Liver (tissue), 9 donors: Measurements from ENCODE around the gene ASIC1. TPM values are rescaled to one million over a fixed set of nuclear protein-coding genes. Genes with fewer than 3 reads are reported as not detected.

Source experiments
- DNase-seq: peaks from one replicate; pipeline ENCODE4 v3.0.0-alpha.2; 2017; ENCODE audit warnings: low spot score
- H3K27ac ChIP-seq, 2 donors: one replicate each; pipeline ENCODE4 v1.7.0; 2013; ENCODE audit warnings: inconsistent platforms in 2 of 2, low read length in 2 of 2, control low read depth in 1 of 2, low read depth in 1 of 2, mild to moderate bottlenecking in 1 of 2
- H3K27me3 ChIP-seq, 4 donors: one replicate each; pipeline versions ENCODE4 v1.6.1 to v1.7.0; 2013; ENCODE audit warnings: low read length in 3 of 4, inconsistent platforms in 1 of 4, mild to moderate bottlenecking in 1 of 4, moderate library complexity in 1 of 4; ENCODE audit not compliant: control insufficient read depth in 4 of 4, insufficient read depth in 4 of 4
- H3K36me3 ChIP-seq, 4 donors: one replicate each; pipeline versions ENCODE4 v1.6.1 to v1.7.0; 2013; ENCODE audit warnings: low read length in 3 of 4, mild to moderate bottlenecking in 3 of 4, low read depth in 1 of 4, moderate library complexity in 1 of 4; ENCODE audit not compliant: control insufficient read depth in 4 of 4, insufficient read depth in 3 of 4
- H3K4me1 ChIP-seq, 4 donors: one replicate each; pipeline versions ENCODE4 v1.6.1 to v1.7.0; 2013; ENCODE audit warnings: low read length in 3 of 4, mild to moderate bottlenecking in 3 of 4, moderate library complexity in 1 of 4; ENCODE audit not compliant: control insufficient read depth in 4 of 4, insufficient read depth in 4 of 4
- H3K4me3 ChIP-seq, 3 donors: one replicate each; pipeline versions ENCODE4 v1.6.1 to v1.7.0; 2013; ENCODE audit warnings: low read length in 3 of 3, control low read depth in 1 of 3, low read depth in 1 of 3, mild to moderate bottlenecking in 1 of 3
- H3K9ac ChIP-seq, 2 donors: one replicate each; pipeline ENCODE4 v1.7.0; 2013; ENCODE audit warnings: low read length in 2 of 2, mild to moderate bottlenecking in 2 of 2, moderate library complexity in 2 of 2, control low read depth in 1 of 2, low read depth in 1 of 2
- H3K9me3 ChIP-seq, 4 donors: one replicate each; pipeline versions ENCODE4 v1.6.1 to v1.7.0; 2013; ENCODE audit warnings: low read length in 3 of 4; ENCODE audit not compliant: control insufficient read depth in 4 of 4
- EGR1 ChIP-seq, 2 donors: IDR thresholded peaks; 2 replicates each; pipeline ENCODE4 v1.6.1; 2016 to 2018; ENCODE audit warnings: antibody characterized with exemption in 2 of 2, low read depth in 2 of 2
- FOXA1 ChIP-seq: IDR thresholded peaks from 2 replicates; pipeline ENCODE4 v1.6.1; 2016; ENCODE audit warnings: antibody characterized with exemption
- FOXA2 ChIP-seq: IDR thresholded peaks from 2 replicates; pipeline ENCODE4 v1.6.1; 2016; ENCODE audit warnings: antibody characterized with exemption
- GABPA ChIP-seq, 2 donors: IDR thresholded peaks in 1 of 2; conservative IDR thresholded peaks in 1 of 2; 2 replicates each; pipeline ENCODE4 v1.6.1; 2016; ENCODE audit warnings: antibody characterized with exemption in 2 of 2, mild to moderate bottlenecking in 1 of 2, moderate library complexity in 1 of 2
- HNF4A ChIP-seq, 2 donors: conservative IDR thresholded peaks; 2 replicates each; pipeline ENCODE4 v1.6.1; 2016; ENCODE audit warnings: antibody characterized with exemption in 2 of 2, mild to moderate bottlenecking in 2 of 2
- HNF4G ChIP-seq: IDR thresholded peaks from 2 replicates; pipeline ENCODE4 v1.6.1; 2016; ENCODE audit warnings: antibody characterized with exemption
- JUND ChIP-seq, 2 donors: IDR thresholded peaks; 2 replicates each; pipeline ENCODE4 v1.6.1; 2016; ENCODE audit warnings: antibody characterized with exemption in 2 of 2
- NR2F2 ChIP-seq: IDR thresholded peaks from 2 replicates; pipeline ENCODE4 v1.6.1; 2016; ENCODE audit warnings: antibody characterized with exemption
- RAD21 ChIP-seq, 2 donors: IDR thresholded peaks; 2 replicates each; pipeline ENCODE4 v1.6.1; 2016; ENCODE audit warnings: antibody characterized with exemption in 2 of 2, mild to moderate bottlenecking in 2 of 2
- RXRA ChIP-seq, 2 donors: IDR thresholded peaks; 2 replicates each; pipeline ENCODE4 v1.6.1; 2017 to 2018; ENCODE audit warnings: antibody characterized with exemption in 2 of 2, mild to moderate bottlenecking in 1 of 2
- SP1 ChIP-seq: IDR thresholded peaks from 2 replicates; pipeline ENCODE4 v1.6.1; 2018; ENCODE audit warnings: antibody characterized with exemption, mild to moderate bottlenecking
- TAF1 ChIP-seq: conservative IDR thresholded peaks from 2 replicates; pipeline ENCODE4 v1.6.1; 2016; ENCODE audit warnings: antibody characterized with exemption, mild to moderate bottlenecking
- YY1 ChIP-seq: IDR thresholded peaks from 2 replicates; pipeline ENCODE4 v1.6.1; 2016; ENCODE audit warnings: antibody characterized with exemption, mild to moderate bottlenecking
- WGBS: extraction: QIAGEN DNeasy Blood & Tissue Kit; methylation state at CpG from one replicate; pipeline ENCODE4 v1.1.7; 2013; 5-methylcytosine and 5-hydroxymethylcytosine counted together
- polyA plus RNA-seq, 2 donors: library from polyadenylated mRNA; stranded (reverse) in 1 of 2; unstranded in 1 of 2; fragments of 200-250 nt in 1 of 2; fragments of >200 nt in 1 of 2; fragmentation: Nextera tagmentation in 1 of 2; extraction: Ambion mirVana in 1 of 2; gene quantifications; one replicate each; pipeline versions ENCODE4 v1.2.1 to v1.2.3, GENCODE V29; 2013 to 2015
- total RNA-seq, 2 donors: library from RNA; depleted of rRNA; stranded (reverse); fragments of >200 nt; gene quantifications; one replicate each; pipeline ENCODE4 v1.2.3, GENCODE V29; 2014
- TF ChIP-seq, protein P1 (sequence below): IDR thresholded peaks from 2 replicates; pipeline ENCODE4 v1.6.1; 2016; ENCODE audit warnings: antibody characterized with exemption
- TF ChIP-seq, protein P2 (sequence below): IDR thresholded peaks from 2 replicates; pipeline ENCODE4 v1.6.1; 2016; ENCODE audit warnings: antibody characterized with exemption
- TF ChIP-seq, protein P3 (sequence below): fragments of 150-350 bp; IDR thresholded peaks from 2 replicates; pipeline ENCODE4 v1.5.1; 2017; ENCODE audit warnings: improper control_type of control experiment, low read depth, low read length; ENCODE audit not compliant: missing input control
- TF ChIP-seq, protein P4 (sequence below): IDR thresholded peaks from 2 replicates; pipeline ENCODE4 v1.6.1; 2016; ENCODE audit warnings: antibody characterized with exemption
- TF ChIP-seq, protein P5 (sequence below): IDR thresholded peaks from 2 replicates; pipeline ENCODE4 v1.6.1; 2016; ENCODE audit warnings: antibody characterized with exemption, mild to moderate bottlenecking
- donor health status: healthy.
- donor health status: healthy.
- donor health status: healthy.
- donor health status: healthy.
- donor health status: healthy.

The ASIC1 gene
- total and polyA plus RNA-seq, 4 donors: 0.05 to 0.08 (median 0.06) TPM; not detected in 1

DNA sequence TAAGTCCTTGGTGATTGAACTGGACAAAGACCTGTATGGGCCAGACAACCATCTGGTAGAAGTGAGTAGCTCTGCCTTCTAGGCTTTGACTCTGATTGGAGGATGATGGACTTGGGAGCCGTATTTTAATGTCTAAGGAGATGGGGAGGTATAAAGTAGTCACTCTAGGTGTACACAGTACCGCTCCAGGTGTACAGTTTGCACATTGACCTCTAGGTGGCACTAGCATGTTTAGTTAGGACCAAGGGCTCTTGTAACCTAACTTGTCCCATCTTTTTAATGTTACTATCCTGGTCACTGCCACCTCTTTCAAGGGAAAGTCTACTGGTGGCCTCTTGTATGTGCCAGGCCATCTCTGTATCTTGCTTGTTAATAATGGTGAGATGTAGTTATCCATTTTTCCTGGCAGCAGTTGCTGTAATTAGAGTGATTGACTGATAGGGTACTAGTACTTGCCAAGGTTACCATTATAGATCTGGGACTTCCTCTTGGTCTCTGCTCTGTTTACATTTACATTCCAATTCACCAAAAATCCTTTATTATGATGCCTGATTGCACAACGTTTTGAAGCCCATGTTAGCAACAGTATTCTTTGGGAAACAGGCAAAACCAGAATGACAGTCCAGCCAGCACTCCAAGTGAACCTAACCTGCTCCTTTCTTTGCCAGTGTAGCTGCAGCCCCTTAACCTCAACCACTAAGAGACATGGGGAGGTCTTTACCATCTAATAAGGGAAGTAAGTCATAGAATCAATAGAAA is 31.4 kb downstream of the ASIC1 start (continued):
- TF ChIP-seq, protein P1, sequence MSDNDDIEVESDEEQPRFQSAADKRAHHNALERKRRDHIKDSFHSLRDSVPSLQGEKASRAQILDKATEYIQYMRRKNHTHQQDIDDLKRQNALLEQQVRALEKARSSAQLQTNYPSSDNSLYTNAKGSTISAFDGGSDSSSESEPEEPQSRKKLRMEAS: no peak
- TF ChIP-seq, protein P2, sequence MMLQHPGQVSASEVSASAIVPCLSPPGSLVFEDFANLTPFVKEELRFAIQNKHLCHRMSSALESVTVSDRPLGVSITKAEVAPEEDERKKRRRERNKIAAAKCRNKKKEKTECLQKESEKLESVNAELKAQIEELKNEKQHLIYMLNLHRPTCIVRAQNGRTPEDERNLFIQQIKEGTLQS: no peak
- TF ChIP-seq EGR1 (IDR thresholded peaks at IDR 0.05; ENCODE audit: low read depth in 2 of 2) (no peak), JUND (IDR thresholded peaks at IDR 0.05) (no peak), NR2F2 (no peak), SP1 (peak; percentile 9), FOXA2 (no peak), HNF4G (no peak)

DNA sequence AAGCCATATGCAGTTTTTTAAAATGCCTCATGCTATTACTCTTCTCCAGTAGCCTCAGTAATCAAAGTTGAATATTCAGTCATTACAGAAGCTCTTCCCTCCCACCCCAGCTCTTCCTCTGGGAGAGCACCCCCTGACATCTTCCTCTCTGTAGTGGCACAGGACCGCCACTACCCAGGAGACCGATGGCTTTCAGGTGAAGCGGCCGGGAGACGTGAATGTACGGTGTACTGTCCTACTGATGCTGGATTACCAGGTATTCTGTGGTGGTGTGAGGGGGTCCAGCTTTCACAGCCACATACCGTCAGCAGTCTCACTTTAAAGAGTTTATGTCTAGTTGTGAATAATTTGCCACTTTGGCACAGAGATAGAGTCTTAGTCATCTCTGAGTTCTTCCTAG is 32.3 kb downstream of the ASIC1 start:
- Histone ChIP-seq H3K4me3 (no peak overlapping the region), H3K27me3 (no peaks in the 10 kb centered on the region), H3K9me3 (no peaks in the 10 kb centered on the region), H3K4me1 (peaks cover 0 to 15% (median 7%) of the 10 kb centered on the region in 4 donors), H3K27ac (no peak overlapping the region), H3K36me3 (peaks cover 20 to 53% (median 40%) of the 10 kb centered on the region in 4 donors), H3K9ac (no peak overlapping the region)
- no peak for DNase-seq
- no peak for TF ChIP-seq EGR1 (IDR thresholded peaks at IDR 0.05; ENCODE audit: low read depth in 2 of 2)
- TF ChIP-seq, protein P3, sequence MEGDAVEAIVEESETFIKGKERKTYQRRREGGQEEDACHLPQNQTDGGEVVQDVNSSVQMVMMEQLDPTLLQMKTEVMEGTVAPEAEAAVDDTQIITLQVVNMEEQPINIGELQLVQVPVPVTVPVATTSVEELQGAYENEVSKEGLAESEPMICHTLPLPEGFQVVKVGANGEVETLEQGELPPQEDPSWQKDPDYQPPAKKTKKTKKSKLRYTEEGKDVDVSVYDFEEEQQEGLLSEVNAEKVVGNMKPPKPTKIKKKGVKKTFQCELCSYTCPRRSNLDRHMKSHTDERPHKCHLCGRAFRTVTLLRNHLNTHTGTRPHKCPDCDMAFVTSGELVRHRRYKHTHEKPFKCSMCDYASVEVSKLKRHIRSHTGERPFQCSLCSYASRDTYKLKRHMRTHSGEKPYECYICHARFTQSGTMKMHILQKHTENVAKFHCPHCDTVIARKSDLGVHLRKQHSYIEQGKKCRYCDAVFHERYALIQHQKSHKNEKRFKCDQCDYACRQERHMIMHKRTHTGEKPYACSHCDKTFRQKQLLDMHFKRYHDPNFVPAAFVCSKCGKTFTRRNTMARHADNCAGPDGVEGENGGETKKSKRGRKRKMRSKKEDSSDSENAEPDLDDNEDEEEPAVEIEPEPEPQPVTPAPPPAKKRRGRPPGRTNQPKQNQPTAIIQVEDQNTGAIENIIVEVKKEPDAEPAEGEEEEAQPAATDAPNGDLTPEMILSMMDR: no peak
- TF ChIP-seq, protein P1: no peak
- TF ChIP-seq, protein P2: no peak
- no peak for TF ChIP-seq FOXA2
- no peak for TF ChIP-seq JUND (IDR thresholded peaks at IDR 0.05)
- TF ChIP-seq HNF4G: no peak
- no peak for TF ChIP-seq SP1
- no peak for TF ChIP-seq RAD21 (IDR thresholded peaks at IDR 0.05)
- TF ChIP-seq RXRA (IDR thresholded peaks at IDR 0.05): no peak
- TF ChIP-seq, protein P4, sequence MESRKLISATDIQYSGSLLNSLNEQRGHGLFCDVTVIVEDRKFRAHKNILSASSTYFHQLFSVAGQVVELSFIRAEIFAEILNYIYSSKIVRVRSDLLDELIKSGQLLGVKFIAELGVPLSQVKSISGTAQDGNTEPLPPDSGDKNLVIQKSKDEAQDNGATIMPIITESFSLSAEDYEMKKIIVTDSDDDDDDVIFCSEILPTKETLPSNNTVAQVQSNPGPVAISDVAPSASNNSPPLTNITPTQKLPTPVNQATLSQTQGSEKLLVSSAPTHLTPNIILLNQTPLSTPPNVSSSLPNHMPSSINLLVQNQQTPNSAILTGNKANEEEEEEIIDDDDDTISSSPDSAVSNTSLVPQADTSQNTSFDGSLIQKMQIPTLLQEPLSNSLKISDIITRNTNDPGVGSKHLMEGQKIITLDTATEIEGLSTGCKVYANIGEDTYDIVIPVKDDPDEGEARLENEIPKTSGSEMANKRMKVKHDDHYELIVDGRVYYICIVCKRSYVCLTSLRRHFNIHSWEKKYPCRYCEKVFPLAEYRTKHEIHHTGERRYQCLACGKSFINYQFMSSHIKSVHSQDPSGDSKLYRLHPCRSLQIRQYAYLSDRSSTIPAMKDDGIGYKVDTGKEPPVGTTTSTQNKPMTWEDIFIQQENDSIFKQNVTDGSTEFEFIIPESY: no peak
- TF ChIP-seq NR2F2: no peak
- no peak for TF ChIP-seq HNF4A (conservative IDR thresholded peaks at IDR 0.05)
- no peak for TF ChIP-seq GABPA (IDR thresholded peaks at IDR 0.05 in 1 of 2, conservative IDR thresholded peaks at IDR 0.05 in 1 of 2)
- TF ChIP-seq, protein P5, sequence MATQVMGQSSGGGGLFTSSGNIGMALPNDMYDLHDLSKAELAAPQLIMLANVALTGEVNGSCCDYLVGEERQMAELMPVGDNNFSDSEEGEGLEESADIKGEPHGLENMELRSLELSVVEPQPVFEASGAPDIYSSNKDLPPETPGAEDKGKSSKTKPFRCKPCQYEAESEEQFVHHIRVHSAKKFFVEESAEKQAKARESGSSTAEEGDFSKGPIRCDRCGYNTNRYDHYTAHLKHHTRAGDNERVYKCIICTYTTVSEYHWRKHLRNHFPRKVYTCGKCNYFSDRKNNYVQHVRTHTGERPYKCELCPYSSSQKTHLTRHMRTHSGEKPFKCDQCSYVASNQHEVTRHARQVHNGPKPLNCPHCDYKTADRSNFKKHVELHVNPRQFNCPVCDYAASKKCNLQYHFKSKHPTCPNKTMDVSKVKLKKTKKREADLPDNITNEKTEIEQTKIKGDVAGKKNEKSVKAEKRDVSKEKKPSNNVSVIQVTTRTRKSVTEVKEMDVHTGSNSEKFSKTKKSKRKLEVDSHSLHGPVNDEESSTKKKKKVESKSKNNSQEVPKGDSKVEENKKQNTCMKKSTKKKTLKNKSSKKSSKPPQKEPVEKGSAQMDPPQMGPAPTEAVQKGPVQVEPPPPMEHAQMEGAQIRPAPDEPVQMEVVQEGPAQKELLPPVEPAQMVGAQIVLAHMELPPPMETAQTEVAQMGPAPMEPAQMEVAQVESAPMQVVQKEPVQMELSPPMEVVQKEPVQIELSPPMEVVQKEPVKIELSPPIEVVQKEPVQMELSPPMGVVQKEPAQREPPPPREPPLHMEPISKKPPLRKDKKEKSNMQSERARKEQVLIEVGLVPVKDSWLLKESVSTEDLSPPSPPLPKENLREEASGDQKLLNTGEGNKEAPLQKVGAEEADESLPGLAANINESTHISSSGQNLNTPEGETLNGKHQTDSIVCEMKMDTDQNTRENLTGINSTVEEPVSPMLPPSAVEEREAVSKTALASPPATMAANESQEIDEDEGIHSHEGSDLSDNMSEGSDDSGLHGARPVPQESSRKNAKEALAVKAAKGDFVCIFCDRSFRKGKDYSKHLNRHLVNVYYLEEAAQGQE: no peak
- TF ChIP-seq FOXA1: no peak
- TF ChIP-seq YY1: no peak
- no peak for TF ChIP-seq TAF1
- 96% methylated on average over 7 of the region's 7 CpGs for WGBS
